HG03095 (cell line): Measurements from ENCODE around the gene TMPRSS11A.

ENCODE experiments used
- ATAC-seq: cut with Tn5 transposase; IDR thresholded peaks from one replicate; pipeline ENCODE4 v1.9.1; 2021; ENCODE audit warnings: moderate library complexity; ENCODE audit not compliant: unreplicated experiment

The TMPRSS11A gene

GRCh38 chr4:67874986-67875385, 88.3 kb downstream of the TMPRSS11A start:
- no peak for ATAC-seq

GRCh38 chr4:67873116-67873515, 90.2 kb downstream of the TMPRSS11A start:
- ATAC-seq: no peak

GRCh38 chr4:67871867-67872266, 91.4 kb downstream of the TMPRSS11A start:
- ATAC-seq: peak; percentile 83

- ATAC-seq: no peak
These were observed 93.6 kb downstream of the TMPRSS11A start for GRCh38 chr4:67869580-67870190.

GRCh38 chr4:67861513-67861912, 101.8 kb downstream of the TMPRSS11A start:
- no peak for ATAC-seq
